A673 (cell line): Measurements from ENCODE around the gene EXOC6B. TPM values are rescaled to one million over a fixed set of nuclear protein-coding genes. Genes with fewer than 3 reads are reported as not detected.
"Not testable (repeated sequence)": the region's sequence is repeated elsewhere in the genome, so short reads cannot be mapped to it uniquely, and the experiment has no call there.

Experiments used
- BruUV-seq: library from RNA; stranded (reverse); fragments of 400-500 nt; replicated peaks from 2 replicates; lab custom pipeline; 2021; lab: Mats Ljungman, UMichigan
- CTCF ChIA-PET: fragments of 300-600 bp; sonication (Branson Sonifier 250); formaldehyde crosslinking; loops from one replicate; lab custom pipeline; 2022; ENCODE audit warnings: antibody characterized with exemption; lab: Charles Lee
- POLR2A ChIA-PET: fragments of 300-600 bp; sonication (Branson Sonifier 250); formaldehyde crosslinking; loops from one replicate; lab custom pipeline; 2022; ENCODE audit warnings: antibody characterized with exemption; ENCODE audit not compliant: low non-redundant PET; lab: Charles Lee
- DNase-seq: peaks from one replicate; pipeline ENCODE4 v3.0.0-alpha.2; 2015; ENCODE audit warnings: low spot score
- H3K27ac ChIP-seq: fragments of 200-600 bp; sonication (generic); 2 replicates; pipeline ENCODE4 v1.5.1; 2016; ENCODE audit warnings: mixed run types, low read depth, mild to moderate bottlenecking, mixed read lengths, antibody characterized with exemption, low read length; ENCODE audit not compliant: poor library complexity, severe bottlenecking
- H3K27me3 ChIP-seq: fragments of 200-600 bp; sonication (generic); replicated peaks from 2 replicates; pipeline ENCODE4 v1.6.1; 2017; ENCODE audit warnings: mixed run types, low read depth, mild to moderate bottlenecking, mixed read lengths, antibody characterized with exemption, low read length; ENCODE audit not compliant: insufficient read depth, poor library complexity
- H3K36me3 ChIP-seq: fragments of 200-600 bp; sonication (generic); 2 replicates; pipeline ENCODE4 v1.6.1; 2016; ENCODE audit warnings: mixed run types, mild to moderate bottlenecking, mixed read lengths, antibody characterized with exemption, low read length; ENCODE audit not compliant: insufficient read depth, poor library complexity, severe bottlenecking
- H3K4me1 ChIP-seq: fragments of 200-600 bp; sonication (generic); 2 replicates; pipeline ENCODE4 v1.6.1; 2017; ENCODE audit warnings: mixed run types, mild to moderate bottlenecking, mixed read lengths, antibody characterized with exemption, low read length; ENCODE audit not compliant: insufficient read depth, poor library complexity, severe bottlenecking
- H3K4me3 ChIP-seq: fragments of 200-600 bp; sonication (generic); 2 replicates; pipeline ENCODE4 v1.5.1; 2016; ENCODE audit warnings: low read depth, mixed run types, mild to moderate bottlenecking, mixed read lengths, low read length; ENCODE audit not compliant: poor library complexity, severe bottlenecking
- H3K9me3 ChIP-seq: fragments of 200-600 bp; sonication (generic); 2 replicates; pipeline ENCODE4 v1.6.1; 2016; ENCODE audit warnings: mixed run types, low read depth, mild to moderate bottlenecking, mixed read lengths, antibody characterized with exemption, low read length; ENCODE audit not compliant: poor library complexity, severe bottlenecking
- EZH2 ChIP-seq: fragments of 200-600 bp; sonication (generic); IDR thresholded peaks from 2 replicates; pipeline ENCODE4 v1.6.1; 2017; ENCODE audit warnings: borderline replicate concordance, low read depth, mild to moderate bottlenecking, mixed read lengths, antibody characterized with exemption, low read length; ENCODE audit not compliant: poor library complexity, severe bottlenecking
- intact Hi-C: fragments of 100-400 bp; cut with micrococcal nuclease; formaldehyde crosslinking; loops from one replicate; pipeline ENCODE4 v1.10.0; 2022; ENCODE audit not compliant: unreplicated experiment
- total RNA-seq: library from RNA; stranded (reverse); gene quantifications from 2 replicates; pipeline ENCODE4 v1.2.3, GENCODE V29; 2021
- TF ChIP-seq, protein P1 (sequence below): fragments of 300-800, 200-600 bp; sonication (generic); conservative IDR thresholded peaks from 2 replicates; pipeline ENCODE4 v1.5.1; 2017; ENCODE audit warnings: low read depth, mild to moderate bottlenecking, antibody characterized with exemption, low read length, moderate library complexity, mixed read lengths

Gene EXOC6B
- total RNA-seq, 1 experiment from 2014 or later, result 138 TPM

DNA sequence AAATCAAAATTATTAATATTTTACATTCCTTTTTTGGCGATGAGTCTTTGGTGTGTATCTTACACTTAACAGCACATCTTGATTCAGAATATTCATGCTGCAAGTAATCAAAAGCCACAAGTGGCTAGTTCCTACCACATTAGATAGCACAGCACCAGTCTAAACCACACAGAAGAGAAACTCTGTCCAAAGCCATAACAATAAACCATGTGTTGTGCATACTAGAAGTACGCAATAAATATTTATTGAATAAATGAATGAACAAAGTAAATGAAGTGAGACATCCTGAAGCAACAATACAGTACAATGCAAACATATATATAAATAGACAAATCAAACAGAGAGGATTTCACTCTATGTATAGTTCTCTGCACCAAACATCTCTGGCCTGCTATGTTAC, 287.3 kb downstream of the EXOC6B start:
- Histone ChIP-seq H3K27me3 (no peaks in the 10 kb centered on the region), H3K27ac (peak overlapping the region; percentile 18), H3K4me1 (peaks cover 17% of the 10 kb centered on the region), H3K4me3 (no peak overlapping the region), H3K9me3 (no peaks in the 10 kb centered on the region), H3K36me3 (no peaks in the 10 kb centered on the region)
- POLR2A ChIA-PET, result no interaction called here
- BruUV-seq, result no TSS peak
- TF ChIP-seq EZH2, result no peak
- TF ChIP-seq, protein P1, sequence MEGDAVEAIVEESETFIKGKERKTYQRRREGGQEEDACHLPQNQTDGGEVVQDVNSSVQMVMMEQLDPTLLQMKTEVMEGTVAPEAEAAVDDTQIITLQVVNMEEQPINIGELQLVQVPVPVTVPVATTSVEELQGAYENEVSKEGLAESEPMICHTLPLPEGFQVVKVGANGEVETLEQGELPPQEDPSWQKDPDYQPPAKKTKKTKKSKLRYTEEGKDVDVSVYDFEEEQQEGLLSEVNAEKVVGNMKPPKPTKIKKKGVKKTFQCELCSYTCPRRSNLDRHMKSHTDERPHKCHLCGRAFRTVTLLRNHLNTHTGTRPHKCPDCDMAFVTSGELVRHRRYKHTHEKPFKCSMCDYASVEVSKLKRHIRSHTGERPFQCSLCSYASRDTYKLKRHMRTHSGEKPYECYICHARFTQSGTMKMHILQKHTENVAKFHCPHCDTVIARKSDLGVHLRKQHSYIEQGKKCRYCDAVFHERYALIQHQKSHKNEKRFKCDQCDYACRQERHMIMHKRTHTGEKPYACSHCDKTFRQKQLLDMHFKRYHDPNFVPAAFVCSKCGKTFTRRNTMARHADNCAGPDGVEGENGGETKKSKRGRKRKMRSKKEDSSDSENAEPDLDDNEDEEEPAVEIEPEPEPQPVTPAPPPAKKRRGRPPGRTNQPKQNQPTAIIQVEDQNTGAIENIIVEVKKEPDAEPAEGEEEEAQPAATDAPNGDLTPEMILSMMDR, result no peak
- no peak for DNase-seq
- intact Hi-C loops, result no loop called here
- CTCF ChIA-PET, result interaction anchor here (0.6 kb wide), 1 partner anchor 975 kb away, joined by 3 read pairs; no protein-coding TSS in a partner anchor

DNA sequence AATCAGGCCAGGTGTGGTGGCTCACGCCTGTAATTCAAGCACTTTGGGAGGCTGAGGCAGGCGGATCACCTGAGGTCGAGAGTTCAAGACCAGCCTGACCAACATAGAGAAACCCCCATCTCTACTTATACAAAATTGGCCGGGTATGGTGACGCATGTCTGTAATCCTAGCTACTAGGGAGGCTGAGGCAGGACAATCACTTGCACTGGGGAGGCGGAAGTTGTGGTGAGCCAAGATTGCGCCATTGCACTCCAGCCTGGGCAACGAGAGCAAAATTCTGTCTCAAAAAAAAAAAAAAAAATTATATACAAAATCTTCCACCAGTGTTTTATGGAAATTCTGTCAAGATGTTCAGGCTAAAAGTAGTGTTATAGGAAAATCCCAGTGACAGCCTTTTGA, 290.2 kb downstream of the EXOC6B start:
- intact Hi-C loops, POLR2A ChIA-PET, CTCF ChIA-PET, H3K9me3 ChIP-seq, H3K4me3 ChIP-seq, H3K36me3 ChIP-seq, BruUV-seq, DNase-seq, H3K27me3 ChIP-seq, H3K27ac ChIP-seq: not testable (repeated sequence)
- H3K4me1 ChIP-seq, result peaks cover 24% of the 10 kb centered on the region

DNA sequence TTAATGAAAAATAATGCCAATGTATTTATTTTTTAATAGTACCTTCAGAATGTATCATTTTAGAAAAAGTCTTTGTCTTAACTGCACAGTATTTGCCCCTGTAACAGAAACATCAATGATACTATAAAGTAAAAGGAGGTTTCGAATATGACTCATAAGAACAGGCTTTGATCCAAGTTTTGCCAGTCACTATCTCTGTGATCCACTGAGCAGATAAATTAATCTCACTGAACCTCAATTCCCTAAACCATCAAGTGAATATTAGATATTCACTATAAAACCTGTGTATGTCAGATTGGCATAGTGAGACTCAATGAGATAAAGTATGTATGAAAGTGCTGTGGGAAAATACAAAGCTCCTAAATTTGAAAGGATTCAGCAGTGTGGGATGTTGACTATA, 292.1 kb downstream of the EXOC6B start:
- BruUV-seq, result no TSS peak
- Histone ChIP-seq H3K27me3 (no peaks in the 10 kb centered on the region), H3K9me3 (no peaks in the 10 kb centered on the region), H3K27ac (peak overlapping the region; percentile 14), H3K4me3 (no peak overlapping the region), H3K36me3 (no peaks in the 10 kb centered on the region), H3K4me1 (peaks cover 24% of the 10 kb centered on the region)
- TF ChIP-seq EZH2, result no peak
- TF ChIP-seq, protein P1, result no peak
- peak; percentile 41 for DNase-seq
- intact Hi-C loops, result loop anchor here (5.0 kb wide), 1 partner anchor 39 kb away; no protein-coding TSS in a partner anchor
- ChIA-PET POLR2A (interaction anchor here (0.5 kb wide), 1 partner anchor 32 kb away, joined by 6 read pairs; no protein-coding TSS in a partner anchor), CTCF (no interaction called here)

DNA sequence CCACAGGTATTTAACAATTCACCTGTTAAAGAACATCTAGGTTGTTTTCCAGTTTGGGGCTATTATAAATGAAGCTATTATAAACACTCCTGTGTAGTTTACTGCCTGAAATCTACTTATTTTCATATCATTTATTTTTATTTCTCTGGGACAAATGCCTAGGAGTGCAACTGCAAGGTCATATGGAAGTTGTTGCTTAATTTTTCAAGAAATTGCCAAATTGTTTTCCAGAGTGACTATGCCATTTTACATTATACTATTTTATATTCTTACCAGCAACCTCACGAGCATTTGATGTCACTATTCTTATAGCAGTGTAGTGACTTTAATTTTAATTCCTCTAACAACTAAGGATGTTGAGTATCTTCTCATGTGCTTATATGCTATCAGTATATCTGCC, 298.4 kb downstream of the EXOC6B start:
- H3K27ac ChIP-seq, result no peak overlapping the region
- no peak for TF ChIP-seq EZH2
- TF ChIP-seq, protein P1, result no peak
- no peaks in the 10 kb centered on the region for H3K9me3 ChIP-seq
- ChIA-PET POLR2A (no interaction called here), CTCF (interaction anchor here (0.6 kb wide), 1 partner anchor 329 kb away, joined by 4 read pairs; no protein-coding TSS in a partner anchor)
- peaks cover 45% of the 10 kb centered on the region for H3K4me1 ChIP-seq
- intact Hi-C loops, result no loop called here
- H3K4me3 ChIP-seq, result no peak overlapping the region
- no peaks in the 10 kb centered on the region for H3K27me3 ChIP-seq
- no TSS peak for BruUV-seq
- DNase-seq, result no peak
- no peaks in the 10 kb centered on the region for H3K36me3 ChIP-seq
